ENCODE measurements around the gene CDT1.

GRCh38 chr16:88840600-88841215 lies 37.1 kb downstream of the CDT1 start:
- TF ChIP-seq CTCF (IDR thresholded peaks at IDR 0.05) (no peak), POLR2A (IDR thresholded peaks at IDR 0.05) (no peak)
